ENCODE data around the gene SCG2.

Gene SCG2

GRCh38 chr2:223601932-223602666 lies at the start of gene SCG2:
Gene SCG2 (minus strand): TSS chr2:223602361. CDS start chr2:223599282, 3,079 bp downstream.
- peak; percentile 84 for DNase-seq

GRCh38 chr2:223649554-223650533 lies 47.7 kb upstream of the SCG2 start:
- DNase-seq = no peak

- DNase-seq = no peak
Observed at GRCh38 chr2:223648755-223649154, 46.6 kb upstream of the SCG2 start.

- DNase-seq = no peak
Observed at GRCh38 chr2:223647258-223647952, 45.2 kb upstream of the SCG2 start.

- no peak for DNase-seq
Observed at GRCh38 chr2:223644136-223644535, 42.0 kb upstream of the SCG2 start.

- DNase-seq = no peak
Observed at GRCh38 chr2:223643309-223643708, 41.1 kb upstream of the SCG2 start.

- DNase-seq = no peak
Observed at GRCh38 chr2:223642506-223642905, 40.3 kb upstream of the SCG2 start.

- no peak for DNase-seq
Observed at GRCh38 chr2:223641082-223641481, 38.9 kb upstream of the SCG2 start.

GRCh38 chr2:223635080-223635479 lies 32.9 kb upstream of the SCG2 start:
- no peak for DNase-seq

GRCh38 chr2:223634238-223634637 lies 32.1 kb upstream of the SCG2 start:
- no peak for DNase-seq

- DNase-seq = no peak
Observed at GRCh38 chr2:223633656-223634055, 31.5 kb upstream of the SCG2 start.

GRCh38 chr2:223632826-223633225 lies 30.7 kb upstream of the SCG2 start:
- no peak for DNase-seq

- no peak for DNase-seq
Observed at GRCh38 chr2:223626716-223627115, 24.6 kb upstream of the SCG2 start.

GRCh38 chr2:223625652-223626051 lies 23.5 kb upstream of the SCG2 start:
- no peak for DNase-seq

GRCh38 chr2:223621901-223622300 lies 19.7 kb upstream of the SCG2 start:
- DNase-seq = no peak

GRCh38 chr2:223619486-223620129 lies 17.4 kb upstream of the SCG2 start:
- DNase-seq = no peak

- no peak for DNase-seq
Observed at GRCh38 chr2:223618172-223619035, 16.2 kb upstream of the SCG2 start.

GRCh38 chr2:223614534-223614933 lies 12.4 kb upstream of the SCG2 start:
- DNase-seq = no peak

- DNase-seq = peak; percentile 89
Observed at GRCh38 chr2:223613017-223613950, 11.1 kb upstream of the SCG2 start.

- no peak for DNase-seq
Observed at GRCh38 chr2:223612501-223612900, 10.3 kb upstream of the SCG2 start.

- no peak for DNase-seq
Observed at GRCh38 chr2:223611061-223611460, 8.9 kb upstream of the SCG2 start.

Measured in NCI-H345 (cell line).